Measurements from ENCODE around the gene GAGE10. TPM values are rescaled to one million over a fixed set of nuclear protein-coding genes. Genes with fewer than 3 reads are reported as not detected.

GAGE10 gene
- not detected in 2 replicates for total RNA-seq (2014; rRNA removed; shearing (Covaris generic))

- no peak for DNase-seq (ENCODE audit: low spot score)
Measured at GRCh38 chrX:49303346-49303745, at the start of gene GAGE10. GAGE10 (plus strand) TSS chrX:49303646; CDS start chrX:49304860, 1,214 bp downstream.

- DNase-seq (ENCODE audit: low spot score), result no peak
Measured at GRCh38 chrX:49254639-49255038, 48.8 kb upstream of the GAGE10 start.

- DNase-seq (ENCODE audit: low spot score), result no peak
Measured at GRCh38 chrX:49256268-49256995, 47.0 kb upstream of the GAGE10 start.

- DNase-seq (ENCODE audit: low spot score), result no peak
Measured at GRCh38 chrX:49257074-49257790, 46.2 kb upstream of the GAGE10 start.

DNA sequence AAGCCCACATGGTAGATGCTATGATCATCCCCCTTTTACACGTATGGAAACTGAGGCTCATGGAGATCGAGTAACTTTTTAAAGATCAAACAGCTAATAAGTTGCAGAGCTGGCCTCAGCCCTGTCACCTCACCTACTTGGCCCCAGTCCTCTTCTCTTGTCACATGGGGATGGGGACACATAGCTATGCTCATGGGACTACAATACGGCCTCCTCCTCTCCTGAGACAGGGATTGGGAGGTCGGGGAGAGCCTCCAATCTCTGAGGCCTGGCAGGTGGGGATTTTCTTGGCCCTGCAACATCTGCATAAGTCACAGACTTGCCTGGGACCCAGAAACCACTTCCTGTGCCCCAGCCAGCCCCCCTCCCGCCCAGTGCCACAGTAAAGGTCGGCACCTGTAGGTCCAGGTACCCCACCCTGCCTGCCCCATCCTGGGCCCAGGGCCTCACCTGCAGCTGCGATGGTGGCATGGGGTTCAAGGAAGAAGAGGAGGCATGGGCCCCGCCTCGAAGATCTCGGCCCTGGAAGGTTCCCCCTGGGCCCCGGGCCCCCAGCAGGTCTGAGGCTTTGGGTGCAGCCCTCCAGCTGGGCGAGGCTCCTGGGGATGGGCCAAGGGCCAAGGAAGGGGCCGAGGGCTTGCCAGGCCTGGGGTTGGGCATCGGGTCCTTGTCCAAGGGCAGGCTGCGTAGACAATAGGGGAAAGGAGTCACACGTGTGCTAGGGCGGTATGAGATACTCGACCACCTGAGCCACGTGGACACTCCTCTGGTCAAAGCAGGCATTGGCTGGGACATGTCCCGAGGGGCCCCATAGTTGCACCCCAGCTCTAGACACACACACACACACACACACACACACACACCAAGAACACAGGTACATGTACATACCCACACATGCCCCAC is 45.3 kb upstream of the GAGE10 start:
- no peak for DNase-seq (ENCODE audit: low spot score)

GRCh38 chrX:49258749-49259124 is 44.7 kb upstream of the GAGE10 start:
- DNase-seq (ENCODE audit: low spot score), result no peak

DNA sequence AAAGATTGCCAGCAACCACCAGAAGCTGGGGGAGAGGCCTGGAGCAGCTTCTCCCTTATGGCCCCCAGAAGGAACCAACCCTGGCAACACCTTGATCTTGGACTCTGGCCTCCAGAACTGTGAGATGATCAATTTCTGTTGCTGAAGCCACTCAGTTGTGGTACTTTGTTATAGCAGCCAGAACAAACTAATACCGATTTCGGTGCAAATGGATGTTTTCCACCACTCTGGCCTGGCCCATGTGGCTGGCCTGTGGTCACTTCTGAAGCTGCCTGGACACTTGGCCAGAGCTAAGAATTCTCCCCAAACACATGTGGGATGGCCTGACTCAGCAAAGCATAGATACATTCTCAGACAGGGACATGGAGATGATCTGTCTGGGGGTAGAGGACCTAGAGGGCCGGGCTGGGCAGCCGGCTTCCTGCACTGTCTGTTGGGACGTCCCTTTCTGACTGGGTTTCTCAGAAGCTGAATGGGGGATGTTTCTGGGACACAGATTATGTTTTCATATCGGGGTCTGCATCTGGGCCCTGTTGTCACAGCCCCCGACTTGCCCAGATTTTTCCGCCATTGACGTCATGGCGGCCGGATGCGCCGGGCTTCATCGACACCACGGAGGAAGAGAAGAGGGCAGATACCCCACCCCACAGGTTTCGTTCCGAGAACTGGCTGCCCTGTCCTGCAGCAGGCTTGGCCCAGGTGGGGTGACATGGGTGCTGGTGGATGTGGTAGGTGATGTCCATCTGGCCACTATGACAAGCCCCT is 43.0 kb upstream of the GAGE10 start:
- no peak for DNase-seq (ENCODE audit: low spot score)

DNA sequence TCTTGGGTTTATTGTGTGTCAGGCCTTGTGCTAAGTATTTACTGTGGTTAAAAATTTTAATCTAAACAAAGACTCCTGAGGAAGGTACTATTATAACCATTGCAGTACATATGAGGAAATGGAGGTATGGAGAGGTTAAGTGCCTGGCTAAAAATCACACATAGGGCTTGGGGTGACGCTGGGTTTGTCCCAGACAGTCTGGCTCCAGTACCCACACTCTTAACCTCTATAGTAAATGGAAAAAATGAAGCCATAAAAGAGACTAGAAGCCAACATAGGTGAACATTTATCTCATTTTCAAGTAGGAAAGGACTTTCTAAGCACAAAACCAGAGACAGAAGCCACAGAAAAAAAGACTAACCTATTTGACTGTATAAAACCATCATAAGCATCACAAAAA is 40.8 kb upstream of the GAGE10 start:
- DNase-seq (ENCODE audit: low spot score), result no peak

DNA sequence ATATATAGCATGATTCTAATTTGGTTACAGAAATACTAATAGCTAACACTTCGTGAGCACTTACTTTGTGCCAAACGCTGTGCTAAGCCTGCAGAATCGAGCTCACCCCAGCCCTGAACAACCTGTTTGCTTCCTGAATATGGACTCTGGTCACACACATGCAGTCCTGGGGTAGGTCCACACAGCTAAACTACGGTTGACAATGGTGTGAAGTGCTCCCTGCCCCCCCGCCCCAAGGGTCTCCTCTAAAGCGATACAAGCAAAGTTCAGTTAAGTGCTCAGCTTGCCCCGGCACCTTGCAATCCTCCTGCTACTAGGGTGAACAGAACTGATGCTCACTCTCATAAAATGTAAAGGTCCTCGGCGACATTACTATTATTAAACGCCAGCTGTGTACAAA is 39.8 kb upstream of the GAGE10 start:
- no peak for DNase-seq (ENCODE audit: low spot score)

GRCh38 chrX:49264460-49264859 is 39.0 kb upstream of the GAGE10 start, which contains the start of gene FOXP3:
FOXP3 (minus strand) TSS chrX:49264710; CDS start chrX:49258505, 6,205 bp downstream.
- DNase-seq (ENCODE audit: low spot score), result no peak

DNA sequence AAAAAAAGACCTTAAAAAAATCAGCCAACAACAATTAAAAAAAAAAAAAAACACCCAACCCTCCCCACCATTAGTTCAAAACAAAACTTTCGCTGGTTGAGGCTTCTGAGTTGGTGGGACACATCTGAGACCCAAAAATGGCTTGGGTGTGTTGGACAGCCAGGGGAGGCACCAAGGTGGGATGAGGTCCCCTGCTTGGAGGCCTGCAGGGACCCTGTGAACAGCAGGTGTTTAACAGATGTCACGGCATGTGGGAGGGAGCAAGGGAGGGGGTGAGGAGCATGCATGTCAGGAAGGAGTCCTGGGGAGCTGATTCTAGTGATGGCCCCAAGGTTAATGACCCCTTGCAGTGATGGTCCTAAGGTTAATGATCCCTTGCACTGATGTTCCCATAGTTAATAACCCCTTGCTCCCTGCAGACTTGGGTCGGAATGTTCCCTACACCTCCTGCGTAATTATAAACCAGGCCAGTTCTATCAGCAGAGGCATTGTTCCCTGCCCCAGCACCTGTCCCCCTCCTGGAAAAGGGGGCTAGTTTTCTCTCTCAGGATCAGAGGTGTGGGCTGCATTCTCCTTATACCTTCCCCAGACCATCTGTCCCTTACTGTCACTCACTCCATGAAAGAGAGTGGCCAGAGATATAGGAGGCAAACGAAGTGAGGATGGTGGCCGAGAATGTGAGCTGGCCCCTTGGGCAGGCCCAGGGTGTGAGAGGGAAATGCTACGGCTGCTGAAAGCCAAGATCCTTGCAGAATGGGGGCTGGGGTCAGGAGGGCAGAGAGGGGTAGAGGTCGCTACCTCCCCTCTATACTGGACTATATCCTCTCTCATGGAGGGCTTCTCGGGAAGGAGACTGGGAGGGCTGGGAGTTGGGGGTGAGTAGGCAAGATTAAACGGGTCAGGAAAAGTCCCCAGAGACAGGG is 36.7 kb upstream of the GAGE10 start:
- DNase-seq (ENCODE audit: low spot score), result no peak

DNA sequence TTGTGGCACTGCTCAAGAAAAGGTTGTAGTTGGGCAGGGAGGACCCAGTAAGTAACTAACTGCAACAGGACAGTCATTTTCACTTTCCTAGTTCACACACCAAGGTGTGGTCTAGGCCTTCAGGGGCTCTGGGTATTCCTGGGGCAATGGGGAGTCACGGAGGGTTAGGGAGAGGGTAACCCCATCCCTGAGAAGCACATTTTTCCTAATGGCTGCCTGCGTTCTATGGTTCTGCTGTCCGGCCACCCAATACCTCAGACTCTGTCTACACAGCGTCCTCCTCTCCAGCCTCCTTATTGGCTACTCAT is 34.8 kb upstream of the GAGE10 start:
- DNase-seq (ENCODE audit: low spot score), result no peak

- DNase-seq (ENCODE audit: low spot score), result peak; percentile 98
Measured at GRCh38 chrX:49269010-49269766, 34.3 kb upstream of the GAGE10 start.

DNA sequence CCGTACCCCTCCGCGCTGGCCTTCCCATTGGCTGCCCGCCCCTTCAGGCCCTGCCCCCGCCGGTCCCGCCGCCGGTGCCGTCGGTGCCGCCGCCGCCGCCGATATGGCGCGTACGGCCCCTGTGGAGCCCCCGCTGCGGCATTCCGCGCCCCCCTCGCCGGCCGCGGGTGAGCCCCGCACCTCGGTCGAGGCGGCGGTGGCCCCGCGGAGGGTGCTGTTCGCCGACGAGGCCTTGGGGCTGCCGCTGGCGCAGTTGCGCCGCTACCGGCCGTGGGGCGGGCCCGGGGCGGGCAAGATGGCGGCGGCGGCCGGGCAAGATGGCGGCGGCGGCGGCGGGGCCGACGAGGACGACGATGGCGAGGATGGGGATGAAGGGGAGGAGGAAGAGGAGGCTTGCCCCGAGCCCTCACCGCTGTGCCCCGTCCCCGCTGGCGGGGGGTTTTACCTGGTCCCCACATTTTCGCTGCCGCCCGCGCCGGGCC is 33.6 kb upstream of the GAGE10 start, which contains the start of gene PPP1R3F:
Gene PPP1R3F (plus strand): TSS at position 27 of the 482 bp plus-strand sequence. CDS start 77 bp downstream, at position 104.
- DNase-seq (ENCODE audit: low spot score), result no peak

DNA sequence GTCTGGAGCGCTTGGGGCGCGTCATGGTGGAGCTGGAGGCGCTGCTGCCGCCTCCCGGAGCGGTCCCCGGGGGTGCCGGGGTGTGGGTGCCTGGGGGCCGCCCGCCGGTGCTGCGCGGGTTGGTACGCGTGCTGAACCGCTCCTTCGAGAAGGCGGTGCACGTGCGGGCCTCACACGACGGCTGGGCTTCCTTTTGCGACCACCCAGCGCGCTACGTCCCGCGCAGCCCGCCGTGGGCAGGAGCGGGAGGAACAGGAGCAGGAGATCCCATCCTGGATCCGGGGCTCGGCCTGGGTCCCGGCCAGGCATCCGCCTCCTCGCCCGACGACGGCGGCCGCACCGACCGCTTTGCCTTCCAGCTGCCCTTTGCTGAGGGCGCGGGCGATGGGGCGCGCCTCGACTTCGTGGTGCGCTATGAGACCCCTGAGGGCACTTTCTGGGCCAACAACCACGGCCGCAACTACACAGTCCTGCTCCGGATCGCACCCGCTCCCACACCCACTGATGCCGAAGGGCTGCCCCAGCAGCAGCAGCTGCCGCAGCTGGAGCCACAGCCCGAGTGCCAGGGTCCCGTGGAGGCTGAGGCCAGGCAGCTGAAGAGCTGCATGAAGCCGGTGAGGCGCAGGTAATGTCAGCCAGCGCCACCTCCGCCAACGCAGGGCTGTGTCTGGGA is 33.1 kb upstream of the GAGE10 start:
- DNase-seq (ENCODE audit: low spot score), result no peak

GRCh38 chrX:49271341-49271740 is 32.1 kb upstream of the GAGE10 start:
- DNase-seq (ENCODE audit: low spot score), result no peak

- no peak for DNase-seq (ENCODE audit: low spot score)
Measured at GRCh38 chrX:49272421-49272820, 31.0 kb upstream of the GAGE10 start.

GRCh38 chrX:49273181-49273727 is 30.2 kb upstream of the GAGE10 start:
- no peak for DNase-seq (ENCODE audit: low spot score)

DNA sequence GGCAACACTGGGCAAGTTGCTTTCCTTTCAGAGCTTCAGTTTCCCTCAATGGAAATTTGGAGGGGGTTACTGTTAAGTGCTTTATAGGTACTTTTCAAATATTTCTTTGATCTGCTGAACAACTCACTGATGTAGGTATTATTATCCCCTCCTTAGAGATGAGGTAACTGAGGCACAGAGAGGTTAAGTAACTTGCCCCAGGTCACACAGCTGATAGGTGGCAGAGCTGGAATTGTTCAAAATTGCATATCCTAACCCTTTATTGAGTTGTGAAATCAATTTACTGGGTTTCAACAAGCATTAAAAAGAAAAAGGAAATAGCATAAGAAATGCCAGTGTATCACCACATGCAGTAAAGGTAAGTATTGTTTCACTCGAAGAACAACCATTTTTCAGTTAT is 27.2 kb upstream of the GAGE10 start:
- DNase-seq (ENCODE audit: low spot score), result no peak
